C4-2B (cell line): ENCODE data around the gene C17orf100.

Experiments used
- ZFX ChIP-seq: fragments of 450-650 bp; IDR thresholded peaks from 2 replicates; pipeline ENCODE4 v1.6.1; 2017
- TF ChIP-seq, protein P1 (sequence below): fragments of 450-650 bp; conservative IDR thresholded peaks from 2 replicates; pipeline ENCODE4 v1.5.1; 2017; ENCODE audit warnings: mild to moderate bottlenecking

DNA sequence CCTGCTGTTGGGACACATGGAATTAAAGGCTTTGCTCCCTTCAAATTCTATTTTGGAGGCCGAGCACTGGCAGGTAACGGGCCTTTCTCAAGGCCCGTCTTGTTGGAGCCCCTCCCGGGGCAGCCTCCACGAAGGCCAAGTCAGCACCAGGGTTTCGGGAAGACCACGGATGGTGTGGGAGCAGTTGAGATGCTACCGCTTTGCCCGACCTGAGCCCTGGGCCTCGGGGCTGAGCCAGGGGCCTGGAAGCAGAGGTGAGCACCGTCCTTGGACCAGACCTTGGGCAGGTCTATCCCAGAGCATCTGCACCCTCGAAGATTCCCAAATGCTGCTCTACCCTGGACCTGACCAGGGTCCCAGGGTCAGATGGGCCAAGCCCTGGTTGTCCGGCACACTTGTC, 23.0 kb downstream of the C17orf100 start:
- TF ChIP-seq, protein P1, sequence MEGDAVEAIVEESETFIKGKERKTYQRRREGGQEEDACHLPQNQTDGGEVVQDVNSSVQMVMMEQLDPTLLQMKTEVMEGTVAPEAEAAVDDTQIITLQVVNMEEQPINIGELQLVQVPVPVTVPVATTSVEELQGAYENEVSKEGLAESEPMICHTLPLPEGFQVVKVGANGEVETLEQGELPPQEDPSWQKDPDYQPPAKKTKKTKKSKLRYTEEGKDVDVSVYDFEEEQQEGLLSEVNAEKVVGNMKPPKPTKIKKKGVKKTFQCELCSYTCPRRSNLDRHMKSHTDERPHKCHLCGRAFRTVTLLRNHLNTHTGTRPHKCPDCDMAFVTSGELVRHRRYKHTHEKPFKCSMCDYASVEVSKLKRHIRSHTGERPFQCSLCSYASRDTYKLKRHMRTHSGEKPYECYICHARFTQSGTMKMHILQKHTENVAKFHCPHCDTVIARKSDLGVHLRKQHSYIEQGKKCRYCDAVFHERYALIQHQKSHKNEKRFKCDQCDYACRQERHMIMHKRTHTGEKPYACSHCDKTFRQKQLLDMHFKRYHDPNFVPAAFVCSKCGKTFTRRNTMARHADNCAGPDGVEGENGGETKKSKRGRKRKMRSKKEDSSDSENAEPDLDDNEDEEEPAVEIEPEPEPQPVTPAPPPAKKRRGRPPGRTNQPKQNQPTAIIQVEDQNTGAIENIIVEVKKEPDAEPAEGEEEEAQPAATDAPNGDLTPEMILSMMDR: no peak
- no peak for TF ChIP-seq ZFX
